BJ (cell line): Measurements from ENCODE around the gene KDM6A. TPM values are rescaled to one million over a fixed set of nuclear protein-coding genes. Genes with fewer than 3 reads are reported as not detected.

ENCODE experiments used
- CTCF ChIA-PET: fragments of 350-600 bp; formaldehyde crosslinking; extraction: SDS; loops from one replicate; lab custom pipeline; 2021; ENCODE audit warnings: antibody characterized with exemption, inconsistent platforms; lab: Yijun Ruan, JAX
- POLR2A ChIA-PET: fragments of 300-600 bp; sonication (Branson Sonifier 250); formaldehyde crosslinking; extraction: SDS; loops from one replicate; lab custom pipeline; 2021; ENCODE audit warnings: antibody characterized with exemption; lab: Charles Lee
- DNase-seq: peaks from one replicate; pipeline ENCODE4 v3.0.0-alpha.2; 2011; ENCODE audit warnings: low read depth
- H3K27me3 ChIP-seq: 2 replicates; pipeline ENCODE4 v1.6.0; 2011; ENCODE audit warnings: low read length; ENCODE audit not compliant: control insufficient read depth, insufficient read depth
- H3K36me3 ChIP-seq: 2 replicates; pipeline ENCODE4 v1.5.1; 2011; ENCODE audit warnings: low read length; ENCODE audit not compliant: control insufficient read depth, insufficient read depth
- H3K4me3 ChIP-seq: 2 replicates; pipeline ENCODE4 v1.5.1; 2011; ENCODE audit warnings: low read depth, mild to moderate bottlenecking, control low read depth, low read length
- polyA plus RNA-seq: library from polyadenylated mRNA; depleted of rRNA; stranded (reverse); fragments of >200 nt; gene quantifications from 2 replicates; pipeline ENCODE4 v1.2.3, GENCODE V29; 2011
- TF ChIP-seq, protein P1 (sequence below): IDR thresholded peaks from 2 replicates; pipeline ENCODE4 v1.5.1; 2011; ENCODE audit warnings: low read depth, mild to moderate bottlenecking, control low read depth, inconsistent platforms, low read length, moderate library complexity; ENCODE audit not compliant: insufficient read depth

Gene KDM6A
- polyA plus RNA-seq, 1 experiment, result 5.4 TPM

DNA sequence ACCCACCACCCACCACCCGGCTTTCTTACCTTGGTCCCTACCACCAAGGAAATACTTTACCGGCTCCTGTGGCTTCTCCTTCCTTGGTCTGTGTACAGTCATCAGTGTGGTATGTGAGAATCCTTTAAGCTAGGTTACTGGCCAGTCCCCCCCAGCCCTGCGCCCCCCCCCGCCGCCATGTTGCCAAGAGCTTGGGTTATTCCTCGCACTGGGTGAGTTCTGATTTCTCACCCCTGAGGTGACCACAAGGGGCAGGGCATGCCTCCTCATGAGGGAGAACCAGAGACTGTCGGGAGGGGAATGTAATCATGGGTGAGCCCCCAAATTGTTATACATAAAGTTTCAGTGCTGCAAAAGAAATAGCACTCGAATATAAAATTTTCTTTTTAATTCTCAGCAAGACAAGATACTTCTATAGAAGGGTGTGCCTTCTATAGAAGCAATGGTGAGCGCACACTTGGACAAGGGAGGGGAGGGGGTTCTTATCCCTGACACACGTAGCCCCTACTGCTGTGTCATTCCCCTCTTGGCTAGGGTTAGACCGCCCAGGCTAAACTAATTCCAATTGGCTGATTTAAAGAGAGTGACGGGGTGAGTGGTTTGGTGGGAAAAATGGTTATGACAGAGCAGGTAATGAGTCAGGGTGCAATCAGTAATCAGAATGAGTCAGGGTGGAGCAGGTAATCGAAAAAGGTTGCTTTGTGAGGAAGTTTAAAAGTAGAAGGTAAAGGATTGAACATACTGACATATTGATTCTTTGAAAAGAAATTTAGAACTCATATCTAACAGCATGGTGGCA lies 133.2 kb downstream of the KDM6A start:
- no peak for DNase-seq
- POLR2A ChIA-PET, result no interaction called here

DNA sequence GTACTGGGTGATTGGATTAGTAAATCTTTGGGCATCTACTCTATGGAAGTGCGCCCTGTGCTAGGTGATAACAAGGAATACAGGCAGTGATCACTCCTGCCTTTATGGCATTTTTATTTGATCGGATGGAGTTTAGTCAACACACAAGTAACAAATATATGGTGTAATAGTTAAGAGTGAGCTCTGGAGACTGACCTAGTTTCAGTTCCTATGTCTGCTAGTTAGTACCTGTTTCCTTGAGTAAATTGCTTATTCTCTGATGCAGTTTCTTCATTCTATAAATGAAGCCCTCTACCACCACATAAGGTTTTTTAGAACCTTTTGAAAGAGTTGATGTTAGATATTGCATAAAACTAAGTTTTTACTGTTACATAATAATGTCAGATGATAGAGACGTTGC lies 134.6 kb downstream of the KDM6A start:
- POLR2A ChIA-PET, result no interaction called here
- Histone ChIP-seq H3K27me3 (no peaks in the 10 kb centered on the region), H3K4me3 (no peak overlapping the region), H3K36me3 (no peaks in the 10 kb centered on the region)
- TF ChIP-seq, protein P1, sequence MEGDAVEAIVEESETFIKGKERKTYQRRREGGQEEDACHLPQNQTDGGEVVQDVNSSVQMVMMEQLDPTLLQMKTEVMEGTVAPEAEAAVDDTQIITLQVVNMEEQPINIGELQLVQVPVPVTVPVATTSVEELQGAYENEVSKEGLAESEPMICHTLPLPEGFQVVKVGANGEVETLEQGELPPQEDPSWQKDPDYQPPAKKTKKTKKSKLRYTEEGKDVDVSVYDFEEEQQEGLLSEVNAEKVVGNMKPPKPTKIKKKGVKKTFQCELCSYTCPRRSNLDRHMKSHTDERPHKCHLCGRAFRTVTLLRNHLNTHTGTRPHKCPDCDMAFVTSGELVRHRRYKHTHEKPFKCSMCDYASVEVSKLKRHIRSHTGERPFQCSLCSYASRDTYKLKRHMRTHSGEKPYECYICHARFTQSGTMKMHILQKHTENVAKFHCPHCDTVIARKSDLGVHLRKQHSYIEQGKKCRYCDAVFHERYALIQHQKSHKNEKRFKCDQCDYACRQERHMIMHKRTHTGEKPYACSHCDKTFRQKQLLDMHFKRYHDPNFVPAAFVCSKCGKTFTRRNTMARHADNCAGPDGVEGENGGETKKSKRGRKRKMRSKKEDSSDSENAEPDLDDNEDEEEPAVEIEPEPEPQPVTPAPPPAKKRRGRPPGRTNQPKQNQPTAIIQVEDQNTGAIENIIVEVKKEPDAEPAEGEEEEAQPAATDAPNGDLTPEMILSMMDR, result no peak
- CTCF ChIA-PET, result no interaction called here
- DNase-seq, result no peak

More for the DNA sequence above, 133.2 kb downstream of the KDM6A start:
- no peaks in the 10 kb centered on the region for H3K27me3 ChIP-seq
- H3K36me3 ChIP-seq, result no peaks in the 10 kb centered on the region
- H3K4me3 ChIP-seq, result no peak overlapping the region
- CTCF ChIA-PET, result no interaction called here
- TF ChIP-seq, protein P1, result no peak

DNA sequence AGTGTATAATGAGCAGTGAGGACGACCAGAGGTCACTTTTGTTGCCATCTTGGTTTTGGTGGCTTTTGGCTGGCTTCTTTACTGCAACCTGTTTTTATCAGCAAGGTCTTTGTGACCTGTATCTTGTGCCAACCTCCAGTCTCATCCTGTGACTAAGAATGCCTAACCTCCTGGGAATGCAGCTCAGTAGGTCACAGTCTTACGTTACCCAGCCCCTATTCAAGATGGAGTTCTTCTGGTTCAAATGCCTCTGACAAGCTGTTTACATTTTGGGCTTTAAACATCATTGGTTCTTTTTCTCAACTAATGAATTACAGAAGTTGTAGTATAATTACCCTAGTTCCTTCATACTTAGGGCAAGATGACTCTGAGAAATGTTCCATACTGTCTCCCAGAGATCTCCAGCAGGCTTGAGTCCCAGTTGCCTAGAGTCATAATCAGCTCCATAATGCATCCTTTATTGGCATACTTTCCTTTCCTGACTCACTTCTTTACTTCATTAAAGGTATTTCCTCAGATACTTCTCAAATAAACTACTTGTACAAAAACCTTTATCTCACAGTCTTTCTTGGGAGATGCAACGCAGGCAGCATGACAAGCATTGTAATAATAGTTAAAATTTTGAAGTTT lies 136.5 kb downstream of the KDM6A start:
- peak; percentile 11 for DNase-seq
- Histone ChIP-seq H3K36me3 (no peaks in the 10 kb centered on the region; the same call in 1 of the 2 replicates), H3K27me3 (no peaks in the 10 kb centered on the region), H3K4me3 (no peak overlapping the region)
- ChIA-PET CTCF (no interaction called here), POLR2A (no interaction called here)
- TF ChIP-seq, protein P1, result no peak

DNA sequence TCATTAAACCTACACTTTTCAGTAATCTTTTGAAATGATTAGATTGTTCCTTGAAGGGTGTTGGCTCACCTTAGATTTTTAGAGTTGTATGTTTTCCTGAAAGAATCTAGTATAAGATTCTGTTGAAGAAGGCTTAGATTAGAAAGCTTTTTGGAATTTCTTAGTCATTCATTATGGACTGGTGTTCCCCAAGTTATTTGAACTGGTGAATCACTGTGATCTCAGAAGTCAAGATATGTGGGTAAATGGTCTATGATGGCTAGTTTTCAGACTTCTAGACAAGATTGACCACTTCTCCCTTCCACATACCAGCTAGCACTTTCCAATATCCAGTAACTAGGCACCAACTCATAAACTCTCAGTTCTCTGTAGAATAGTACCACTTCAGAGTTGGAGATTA lies 138.1 kb downstream of the KDM6A start:
- peak; percentile 6 for DNase-seq
- ChIA-PET POLR2A (no interaction called here), CTCF (no interaction called here)
- Histone ChIP-seq H3K4me3 (no peak overlapping the region), H3K36me3 (no peaks in the 10 kb centered on the region; the same call in 1 of the 2 replicates), H3K27me3 (no peaks in the 10 kb centered on the region)
- TF ChIP-seq, protein P1, result no peak

DNA sequence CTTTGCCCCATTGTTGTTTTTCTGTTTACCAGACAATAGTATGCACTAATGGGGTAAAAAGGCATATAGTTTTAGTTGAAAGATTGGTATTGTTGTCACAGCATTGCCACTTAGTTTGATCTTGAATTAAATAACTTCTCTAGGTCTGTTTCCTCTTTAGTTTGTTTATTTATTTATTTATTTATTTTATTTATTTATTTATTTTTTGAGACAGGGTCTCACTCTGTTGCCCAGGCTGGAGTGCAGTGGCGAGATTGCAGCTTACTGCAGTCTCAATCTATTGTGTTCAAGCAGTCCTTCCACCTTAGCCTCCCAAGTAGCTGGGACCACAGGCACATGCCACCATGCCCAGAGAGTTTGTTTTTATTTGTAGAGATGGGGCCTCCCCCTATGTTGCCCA lies 138.6 kb downstream of the KDM6A start:
- Histone ChIP-seq H3K4me3 (no peak overlapping the region), H3K36me3 (no peaks in the 10 kb centered on the region; the same call in 1 of the 2 replicates), H3K27me3 (no peaks in the 10 kb centered on the region)
- ChIA-PET CTCF (no interaction called here), POLR2A (no interaction called here)
- TF ChIP-seq, protein P1, result no peak
- no peak for DNase-seq
